Panc1 (cell line): ENCODE measurements around the gene KLC4.

Experiments used
- SIN3A ChIP-seq: IDR thresholded peaks from 2 replicates; pipeline ENCODE4 v1.6.1; 2012; ENCODE audit warnings: low read depth, mild to moderate bottlenecking, low read length, moderate library complexity, borderline replicate concordance; ENCODE audit not compliant: insufficient read depth
- TF ChIP-seq, protein P1 (sequence below): fragments of 450-650 bp; IDR thresholded peaks from 2 replicates; pipeline ENCODE4 v1.5.1; 2017; ENCODE audit warnings: mild to moderate bottlenecking
- TF ChIP-seq, protein P2 (sequence below), 2 experiments: IDR thresholded peaks; 2 replicates each; pipeline ENCODE4 v1.6.1; 2011 to 2012; ENCODE audit warnings: low read depth in 2 of 2, control low read depth in 1 of 2, low read length in 1 of 2, mild to moderate bottlenecking in 1 of 2, moderate library complexity in 1 of 2; ENCODE audit not compliant: insufficient read depth in 1 of 2

- TF ChIP-seq SIN3A = no peak
- TF ChIP-seq, protein P1, sequence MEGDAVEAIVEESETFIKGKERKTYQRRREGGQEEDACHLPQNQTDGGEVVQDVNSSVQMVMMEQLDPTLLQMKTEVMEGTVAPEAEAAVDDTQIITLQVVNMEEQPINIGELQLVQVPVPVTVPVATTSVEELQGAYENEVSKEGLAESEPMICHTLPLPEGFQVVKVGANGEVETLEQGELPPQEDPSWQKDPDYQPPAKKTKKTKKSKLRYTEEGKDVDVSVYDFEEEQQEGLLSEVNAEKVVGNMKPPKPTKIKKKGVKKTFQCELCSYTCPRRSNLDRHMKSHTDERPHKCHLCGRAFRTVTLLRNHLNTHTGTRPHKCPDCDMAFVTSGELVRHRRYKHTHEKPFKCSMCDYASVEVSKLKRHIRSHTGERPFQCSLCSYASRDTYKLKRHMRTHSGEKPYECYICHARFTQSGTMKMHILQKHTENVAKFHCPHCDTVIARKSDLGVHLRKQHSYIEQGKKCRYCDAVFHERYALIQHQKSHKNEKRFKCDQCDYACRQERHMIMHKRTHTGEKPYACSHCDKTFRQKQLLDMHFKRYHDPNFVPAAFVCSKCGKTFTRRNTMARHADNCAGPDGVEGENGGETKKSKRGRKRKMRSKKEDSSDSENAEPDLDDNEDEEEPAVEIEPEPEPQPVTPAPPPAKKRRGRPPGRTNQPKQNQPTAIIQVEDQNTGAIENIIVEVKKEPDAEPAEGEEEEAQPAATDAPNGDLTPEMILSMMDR = no peak
- TF ChIP-seq, protein P2, sequence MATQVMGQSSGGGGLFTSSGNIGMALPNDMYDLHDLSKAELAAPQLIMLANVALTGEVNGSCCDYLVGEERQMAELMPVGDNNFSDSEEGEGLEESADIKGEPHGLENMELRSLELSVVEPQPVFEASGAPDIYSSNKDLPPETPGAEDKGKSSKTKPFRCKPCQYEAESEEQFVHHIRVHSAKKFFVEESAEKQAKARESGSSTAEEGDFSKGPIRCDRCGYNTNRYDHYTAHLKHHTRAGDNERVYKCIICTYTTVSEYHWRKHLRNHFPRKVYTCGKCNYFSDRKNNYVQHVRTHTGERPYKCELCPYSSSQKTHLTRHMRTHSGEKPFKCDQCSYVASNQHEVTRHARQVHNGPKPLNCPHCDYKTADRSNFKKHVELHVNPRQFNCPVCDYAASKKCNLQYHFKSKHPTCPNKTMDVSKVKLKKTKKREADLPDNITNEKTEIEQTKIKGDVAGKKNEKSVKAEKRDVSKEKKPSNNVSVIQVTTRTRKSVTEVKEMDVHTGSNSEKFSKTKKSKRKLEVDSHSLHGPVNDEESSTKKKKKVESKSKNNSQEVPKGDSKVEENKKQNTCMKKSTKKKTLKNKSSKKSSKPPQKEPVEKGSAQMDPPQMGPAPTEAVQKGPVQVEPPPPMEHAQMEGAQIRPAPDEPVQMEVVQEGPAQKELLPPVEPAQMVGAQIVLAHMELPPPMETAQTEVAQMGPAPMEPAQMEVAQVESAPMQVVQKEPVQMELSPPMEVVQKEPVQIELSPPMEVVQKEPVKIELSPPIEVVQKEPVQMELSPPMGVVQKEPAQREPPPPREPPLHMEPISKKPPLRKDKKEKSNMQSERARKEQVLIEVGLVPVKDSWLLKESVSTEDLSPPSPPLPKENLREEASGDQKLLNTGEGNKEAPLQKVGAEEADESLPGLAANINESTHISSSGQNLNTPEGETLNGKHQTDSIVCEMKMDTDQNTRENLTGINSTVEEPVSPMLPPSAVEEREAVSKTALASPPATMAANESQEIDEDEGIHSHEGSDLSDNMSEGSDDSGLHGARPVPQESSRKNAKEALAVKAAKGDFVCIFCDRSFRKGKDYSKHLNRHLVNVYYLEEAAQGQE (IDR thresholded peaks at IDR 0.05; ENCODE audit: insufficient read depth in 1 of 2, low read depth in 2 of 2, low read length in 1 of 2) = no peak
These were observed 42.1 kb downstream of the KLC4 start for GRCh38 chr6:43101497-43101896.
